ENCODE measurements around the gene TENT5D. TPM values are rescaled to one million over a fixed set of nuclear protein-coding genes. Genes with fewer than 3 reads are reported as not detected.

TENT5D gene
- total RNA-seq, 1 experiment from 2014 or later: not detected

- no peaks in the 10 kb centered on the region for H3K4me1 ChIP-seq (ENCODE audit: control insufficient read depth, insufficient read depth, low read length)
- no TSS peak for BruUV-seq (replicated peaks)
- no peaks in the 10 kb centered on the region for H3K36me3 ChIP-seq (ENCODE audit: control insufficient read depth, insufficient read depth, low read length)
- no peaks in the 10 kb centered on the region for H3K9me3 ChIP-seq (ENCODE audit: control insufficient read depth, insufficient read depth, low read depth, low read length)
- no peaks in the 10 kb centered on the region for H3K27me3 ChIP-seq (ENCODE audit: control insufficient read depth, insufficient read depth, low read length)
- ChIA-PET POLR2A (no interaction called here), CTCF (no interaction called here)
- H3K4me3 ChIP-seq (ENCODE audit: low read depth in 2 of 2, low read length in 2 of 2): no peak overlapping the region
- ATAC-seq (no peak), DNase-seq (ENCODE audit: low read depth, low spot score) (no peak)
- intact Hi-C loops (cut with micrococcal nuclease; ENCODE audit: unreplicated experiment): no loop called here
- no peak for TF ChIP-seq REST (IDR thresholded peaks at IDR 0.05; ENCODE audit: insufficient read depth in 1 of 2, low read depth in 2 of 2, low read length in 1 of 2)
- no peak for TF ChIP-seq POLR2AphosphoS5 (IDR thresholded peaks at IDR 0.05; ENCODE audit: low read depth, low read length)
- no peak for TF ChIP-seq CTCF (IDR thresholded peaks at IDR 0.05)
- in situ Hi-C loops (cut with HindIII; ENCODE audit: low pct_unique_long_range_greater_than_20kb, low sequenced_read_pairs): no loop called here
- no peak overlapping the region for H3K27ac ChIP-seq (ENCODE audit: low read length)
Observed at GRCh38 chrX:80423744-80424143, 3.5 kb downstream of the TENT5D start.

GRCh38 chrX:80430826-80431504 lies 10.7 kb downstream of the TENT5D start:
- H3K27me3 ChIP-seq (ENCODE audit: control insufficient read depth, insufficient read depth, low read length): no peaks in the 10 kb centered on the region
- no peak for ATAC-seq
- CTCF ChIA-PET: no interaction called here

More at GRCh38 chrX:80430826-80431504, 10.7 kb downstream of the TENT5D start:
- no peak for DNase-seq (ENCODE audit: low read depth, low spot score)
- POLR2A ChIA-PET: no interaction called here
- no peaks in the 10 kb centered on the region for H3K9me3 ChIP-seq (ENCODE audit: control insufficient read depth, insufficient read depth, low read depth, low read length)
- no peak overlapping the region for H3K4me3 ChIP-seq (ENCODE audit: low read depth in 2 of 2, low read length in 2 of 2)
- no peak for TF ChIP-seq POLR2AphosphoS5 (IDR thresholded peaks at IDR 0.05; ENCODE audit: low read depth, low read length)
- TF ChIP-seq CTCF (IDR thresholded peaks at IDR 0.05): peak; percentile 27; the same call in 1 of the 2 replicates
- no peak overlapping the region for H3K27ac ChIP-seq (ENCODE audit: low read length)
- no peaks in the 10 kb centered on the region for H3K4me1 ChIP-seq (ENCODE audit: control insufficient read depth, insufficient read depth, low read length)
- H3K36me3 ChIP-seq (ENCODE audit: control insufficient read depth, insufficient read depth, low read length): no peaks in the 10 kb centered on the region
- in situ Hi-C loops (cut with HindIII; ENCODE audit: low pct_unique_long_range_greater_than_20kb, low sequenced_read_pairs): no loop called here
- no TSS peak for BruUV-seq (replicated peaks)
- intact Hi-C loops (cut with micrococcal nuclease; ENCODE audit: unreplicated experiment): no loop called here

Data from Panc1 (cell line).